ENCODE results near the gene APOL4.

DNA sequence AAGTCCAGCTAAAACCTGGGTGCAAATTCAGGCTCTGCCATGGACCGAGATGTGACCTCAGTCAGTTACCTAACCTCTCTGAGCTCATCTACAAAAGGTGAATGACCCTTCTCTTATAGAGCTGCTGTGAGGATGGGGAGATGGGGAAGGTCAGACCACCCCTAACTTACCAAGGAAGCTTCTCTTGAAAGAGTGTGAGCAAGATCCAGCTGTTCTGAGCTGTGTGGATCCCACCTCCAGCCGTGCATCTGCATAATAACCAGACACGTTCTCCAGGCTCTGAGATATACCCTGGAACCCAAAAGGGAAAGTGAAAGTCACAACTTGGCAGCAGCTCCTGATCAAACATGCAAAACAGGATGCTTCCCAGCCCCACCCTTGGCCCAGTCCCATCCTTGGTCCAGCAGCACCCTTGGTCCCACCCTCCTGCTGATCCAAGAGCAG, 41.1 kb downstream of the APOL4 start, which contains the start of gene APOL3:
- TF ChIP-seq, protein P1, sequence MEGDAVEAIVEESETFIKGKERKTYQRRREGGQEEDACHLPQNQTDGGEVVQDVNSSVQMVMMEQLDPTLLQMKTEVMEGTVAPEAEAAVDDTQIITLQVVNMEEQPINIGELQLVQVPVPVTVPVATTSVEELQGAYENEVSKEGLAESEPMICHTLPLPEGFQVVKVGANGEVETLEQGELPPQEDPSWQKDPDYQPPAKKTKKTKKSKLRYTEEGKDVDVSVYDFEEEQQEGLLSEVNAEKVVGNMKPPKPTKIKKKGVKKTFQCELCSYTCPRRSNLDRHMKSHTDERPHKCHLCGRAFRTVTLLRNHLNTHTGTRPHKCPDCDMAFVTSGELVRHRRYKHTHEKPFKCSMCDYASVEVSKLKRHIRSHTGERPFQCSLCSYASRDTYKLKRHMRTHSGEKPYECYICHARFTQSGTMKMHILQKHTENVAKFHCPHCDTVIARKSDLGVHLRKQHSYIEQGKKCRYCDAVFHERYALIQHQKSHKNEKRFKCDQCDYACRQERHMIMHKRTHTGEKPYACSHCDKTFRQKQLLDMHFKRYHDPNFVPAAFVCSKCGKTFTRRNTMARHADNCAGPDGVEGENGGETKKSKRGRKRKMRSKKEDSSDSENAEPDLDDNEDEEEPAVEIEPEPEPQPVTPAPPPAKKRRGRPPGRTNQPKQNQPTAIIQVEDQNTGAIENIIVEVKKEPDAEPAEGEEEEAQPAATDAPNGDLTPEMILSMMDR (IDR thresholded peaks at IDR 0.05) = no peak
- no peak for TF ChIP-seq EP300 (IDR thresholded peaks at IDR 0.05)
